IMR-90 (cell line): ENCODE data around the gene SOX21.

ENCODE experiments used
- CEBPB ChIP-seq: IDR thresholded peaks from 2 replicates; pipeline ENCODE4 v1.6.1; 2012; ENCODE audit warnings: low read depth, low read length, improper control_type of control experiment
- CHD1 ChIP-seq: IDR thresholded peaks from 2 replicates; pipeline ENCODE4 v1.6.1; 2012; ENCODE audit warnings: low read depth, low read length, improper control_type of control experiment
- CTCF ChIP-seq: conservative IDR thresholded peaks from 2 replicates; pipeline ENCODE4 v1.5.1; 2012; ENCODE audit warnings: mild to moderate bottlenecking, low read depth, low read length, improper control_type of control experiment
- FOS ChIP-seq: fragments of 150-350 bp; IDR thresholded peaks from 2 replicates; pipeline ENCODE4 v1.6.1; 2016; ENCODE audit warnings: low read depth, low read length
- MAFK ChIP-seq: IDR thresholded peaks from 2 replicates; pipeline ENCODE4 v1.6.1; 2012; ENCODE audit warnings: low read depth, low read length, improper control_type of control experiment
- MAZ ChIP-seq: IDR thresholded peaks from 2 replicates; pipeline ENCODE4 v1.6.1; 2012; ENCODE audit warnings: low read depth, mild to moderate bottlenecking, low read length, improper control_type of control experiment, moderate library complexity, borderline replicate concordance
- MXI1 ChIP-seq: IDR thresholded peaks from 2 replicates; pipeline ENCODE4 v1.6.1; 2012; ENCODE audit warnings: low read depth, mild to moderate bottlenecking, low read length, moderate library complexity, borderline replicate concordance
- POLR2A ChIP-seq: IDR thresholded peaks from 2 replicates; pipeline ENCODE4 v1.6.1; 2012; ENCODE audit warnings: mild to moderate bottlenecking, low read depth, low read length
- RAD21 ChIP-seq: IDR thresholded peaks from 2 replicates; pipeline ENCODE4 v1.6.1; 2012; ENCODE audit warnings: low read length, improper control_type of control experiment
- RCOR1 ChIP-seq: IDR thresholded peaks from 2 replicates; pipeline ENCODE4 v1.6.1; 2012; ENCODE audit warnings: mild to moderate bottlenecking, low read length, improper control_type of control experiment; ENCODE audit not compliant: insufficient replicate concordance
- SMC3 ChIP-seq: fragments of 150-350 bp; IDR thresholded peaks from 2 replicates; pipeline ENCODE4 v1.6.1; 2016; ENCODE audit warnings: low read depth, mild to moderate bottlenecking, antibody characterized with exemption, low read length, moderate library complexity
- USF2 ChIP-seq: fragments of 150-350 bp; IDR thresholded peaks from 2 replicates; pipeline ENCODE4 v1.6.1; 2017; ENCODE audit warnings: mild to moderate bottlenecking, antibody characterized with exemption, low read length, low read depth

- TF ChIP-seq CTCF (no peak), POLR2A (no peak), CEBPB (no peak), FOS (no peak), RCOR1 (no peak), MXI1 (no peak), CHD1 (no peak), RAD21 (no peak), MAZ (no peak), SMC3 (no peak), MAFK (no peak), USF2 (no peak)
Measured at GRCh38 chr13:94713561-94714182, 1.3 kb upstream of the SOX21 start.
